OCI-LY7 (cell line): Measurements from ENCODE around the gene ARGLU1. TPM values are rescaled to one million over a fixed set of nuclear protein-coding genes. Genes with fewer than 3 reads are reported as not detected.

Experiments used
- BruUV-seq: library from RNA; stranded (reverse); fragments of 400-500 nt; replicated peaks from 2 replicates; lab custom pipeline; 2021; lab: Mats Ljungman, UMichigan
- CTCF ChIA-PET: fragments of 300-600 bp; sonication (Branson Sonifier 250); formaldehyde crosslinking; loops from one replicate; lab custom pipeline; 2022; ENCODE audit warnings: antibody characterized with exemption; ENCODE audit not compliant: unreplicated experiment; lab: Charles Lee
- POLR2A ChIA-PET: fragments of 300-600 bp; sonication (Branson Sonifier 250); formaldehyde crosslinking; loops from one replicate; lab custom pipeline; 2022; ENCODE audit warnings: antibody characterized with exemption; lab: Charles Lee
- DNase-seq: peaks from one replicate; pipeline ENCODE4 v3.0.0-alpha.2; 2015; ENCODE audit warnings: low spot score
- H2AFZ ChIP-seq: fragments of 200-600 bp; sonication (generic), shearing (Covaris generic); 2 replicates; pipeline ENCODE4 v1.6.1; 2014; ENCODE audit warnings: mild to moderate bottlenecking, antibody characterized with exemption, low read length, moderate library complexity
- H3K27ac ChIP-seq: fragments of 200-600 bp; sonication (generic); 2 replicates; pipeline ENCODE4 v1.5.1; 2014; ENCODE audit warnings: mixed run types, low read depth, mild to moderate bottlenecking, moderate library complexity, low read length, inconsistent platforms; ENCODE audit not compliant: poor library complexity, severe bottlenecking
- H3K36me3 ChIP-seq: fragments of 200-600 bp; sonication (generic); 2 replicates; pipeline ENCODE4 v1.6.1; 2014; ENCODE audit warnings: mild to moderate bottlenecking, antibody characterized with exemption, low read length, moderate library complexity, mixed read lengths; ENCODE audit not compliant: insufficient read depth
- H3K4me1 ChIP-seq: fragments of 200-600 bp; sonication (generic); 2 replicates; pipeline ENCODE4 v1.5.1; 2014; ENCODE audit warnings: mild to moderate bottlenecking, low read length; ENCODE audit not compliant: insufficient read depth, poor library complexity, severe bottlenecking
- H3K4me2 ChIP-seq: fragments of 200-600 bp; sonication (generic); 2 replicates; pipeline ENCODE4 v1.6.1; 2014; ENCODE audit warnings: mild to moderate bottlenecking, low read length
- H3K4me3 ChIP-seq: fragments of 200-600 bp; sonication (generic); 2 replicates; pipeline ENCODE4 v1.5.1; 2014; ENCODE audit warnings: mild to moderate bottlenecking, low read depth, low read length; ENCODE audit not compliant: poor library complexity, severe bottlenecking
- H3K79me2 ChIP-seq: fragments of 200-600 bp; sonication (generic); 2 replicates; pipeline ENCODE4 v1.6.1; 2016; ENCODE audit warnings: low read depth, mild to moderate bottlenecking, low read length, moderate library complexity, mixed read lengths; ENCODE audit not compliant: insufficient read depth
- H3K9me2 ChIP-seq: fragments of 200-600 bp; sonication (generic); 2 replicates; pipeline ENCODE4 v1.6.1; 2016; ENCODE audit warnings: mild to moderate bottlenecking, low read length, mixed read lengths; ENCODE audit not compliant: insufficient read depth
- H3K9me3 ChIP-seq: fragments of 200-600 bp; sonication (generic); 2 replicates; pipeline ENCODE4 v1.6.1; 2014; ENCODE audit warnings: mild to moderate bottlenecking, mixed run types, low read length, mixed read lengths
- H4K20me1 ChIP-seq: fragments of 200-600 bp; sonication (generic); 2 replicates; pipeline ENCODE4 v1.6.1; 2014; ENCODE audit warnings: mild to moderate bottlenecking, antibody characterized with exemption, low read length, moderate library complexity, mixed read lengths; ENCODE audit not compliant: insufficient read depth
- EZH2phosphoT487 ChIP-seq: fragments of 200-600 bp; sonication (generic); IDR thresholded peaks from 2 replicates; pipeline ENCODE4 v1.6.1; 2018; ENCODE audit warnings: low read depth, borderline replicate concordance, mild to moderate bottlenecking, mixed run types, antibody characterized with exemption, low read length, moderate library complexity, mixed read lengths
- intact Hi-C: fragments of 100-400 bp; cut with micrococcal nuclease; formaldehyde crosslinking; loops from one replicate; pipeline ENCODE4 v1.10.0; 2022; ENCODE audit not compliant: unreplicated experiment
- total RNA-seq, 2 experiments: library from RNA; depleted of rRNA in 1 of 2; stranded (reverse); fragments of >200 nt in 1 of 2; shearing (Covaris generic) in 1 of 2; gene quantifications; 2 replicates each; pipeline ENCODE4 v1.2.3, GENCODE V29; 2014 to 2022
- TF ChIP-seq, protein P1 (sequence below): fragments of 200-600 bp; sonication (generic); conservative IDR thresholded peaks from 2 replicates; pipeline ENCODE4 v1.5.1; 2014; ENCODE audit warnings: mild to moderate bottlenecking, antibody characterized with exemption, low read length, moderate library complexity, mixed read lengths

Gene ARGLU1
- total RNA-seq, 2 experiments from 2014 or later, result 71.6 to 71.9 TPM

DNA sequence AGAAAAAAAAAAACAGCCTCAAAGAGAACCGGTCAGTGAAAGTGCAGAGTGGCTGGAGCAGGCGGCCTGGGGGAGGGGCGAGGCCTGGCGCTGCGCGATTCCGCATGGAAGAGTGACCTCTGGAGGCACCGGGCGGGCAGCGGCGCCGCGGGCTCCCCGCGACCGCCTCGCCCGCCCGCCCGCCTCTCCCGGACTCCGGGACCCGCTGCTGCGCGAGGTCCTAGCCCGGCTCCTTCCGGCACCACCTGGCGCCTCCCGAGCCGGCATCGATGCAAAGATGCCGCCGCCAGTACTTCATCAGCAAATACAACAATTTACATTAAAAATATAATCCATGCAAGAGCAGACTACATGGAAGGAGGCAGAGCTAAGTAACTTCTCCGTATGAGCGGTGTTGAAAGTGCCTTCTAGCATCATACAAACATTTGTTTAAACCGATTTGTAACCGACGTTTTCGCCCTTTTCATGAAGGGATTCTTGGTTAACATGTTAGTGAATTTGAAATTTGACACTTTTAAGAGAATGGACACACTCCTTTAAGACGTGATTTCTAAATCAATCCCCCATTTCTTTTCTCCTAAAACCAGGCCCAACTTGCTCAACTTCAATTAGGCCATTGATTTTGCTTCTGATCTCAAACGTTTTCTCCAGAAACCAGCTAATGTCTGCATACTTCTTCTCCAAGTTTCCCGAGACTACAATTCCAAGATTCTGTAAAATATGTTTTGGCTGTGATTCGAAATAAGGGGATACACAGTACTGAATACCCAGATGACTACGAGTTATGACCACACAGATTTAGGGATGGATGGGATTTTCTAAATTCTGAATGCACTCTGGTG, 34.6 kb downstream of the ARGLU1 start:
- H3K9me3 ChIP-seq, result no peaks in the 10 kb centered on the region
- H3K79me2 ChIP-seq, result no peaks in the 10 kb centered on the region
- no peaks in the 10 kb centered on the region for H4K20me1 ChIP-seq
- H3K4me2 ChIP-seq, result no peak overlapping the region
- no peak overlapping the region for H2AFZ ChIP-seq
- ChIA-PET POLR2A (no interaction called here), CTCF (no interaction called here)
- no peak overlapping the region for H3K4me3 ChIP-seq
- intact Hi-C loops, result no loop called here
- H3K4me1 ChIP-seq, result no peaks in the 10 kb centered on the region
- H3K9me2 ChIP-seq, result no peaks in the 10 kb centered on the region
- TF ChIP-seq, protein P1, sequence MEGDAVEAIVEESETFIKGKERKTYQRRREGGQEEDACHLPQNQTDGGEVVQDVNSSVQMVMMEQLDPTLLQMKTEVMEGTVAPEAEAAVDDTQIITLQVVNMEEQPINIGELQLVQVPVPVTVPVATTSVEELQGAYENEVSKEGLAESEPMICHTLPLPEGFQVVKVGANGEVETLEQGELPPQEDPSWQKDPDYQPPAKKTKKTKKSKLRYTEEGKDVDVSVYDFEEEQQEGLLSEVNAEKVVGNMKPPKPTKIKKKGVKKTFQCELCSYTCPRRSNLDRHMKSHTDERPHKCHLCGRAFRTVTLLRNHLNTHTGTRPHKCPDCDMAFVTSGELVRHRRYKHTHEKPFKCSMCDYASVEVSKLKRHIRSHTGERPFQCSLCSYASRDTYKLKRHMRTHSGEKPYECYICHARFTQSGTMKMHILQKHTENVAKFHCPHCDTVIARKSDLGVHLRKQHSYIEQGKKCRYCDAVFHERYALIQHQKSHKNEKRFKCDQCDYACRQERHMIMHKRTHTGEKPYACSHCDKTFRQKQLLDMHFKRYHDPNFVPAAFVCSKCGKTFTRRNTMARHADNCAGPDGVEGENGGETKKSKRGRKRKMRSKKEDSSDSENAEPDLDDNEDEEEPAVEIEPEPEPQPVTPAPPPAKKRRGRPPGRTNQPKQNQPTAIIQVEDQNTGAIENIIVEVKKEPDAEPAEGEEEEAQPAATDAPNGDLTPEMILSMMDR, result no peak
- no peak for TF ChIP-seq EZH2phosphoT487
- no peak for DNase-seq
- no peaks in the 10 kb centered on the region for H3K36me3 ChIP-seq
- H3K27ac ChIP-seq, result no peak overlapping the region
- no TSS peak for BruUV-seq

DNA sequence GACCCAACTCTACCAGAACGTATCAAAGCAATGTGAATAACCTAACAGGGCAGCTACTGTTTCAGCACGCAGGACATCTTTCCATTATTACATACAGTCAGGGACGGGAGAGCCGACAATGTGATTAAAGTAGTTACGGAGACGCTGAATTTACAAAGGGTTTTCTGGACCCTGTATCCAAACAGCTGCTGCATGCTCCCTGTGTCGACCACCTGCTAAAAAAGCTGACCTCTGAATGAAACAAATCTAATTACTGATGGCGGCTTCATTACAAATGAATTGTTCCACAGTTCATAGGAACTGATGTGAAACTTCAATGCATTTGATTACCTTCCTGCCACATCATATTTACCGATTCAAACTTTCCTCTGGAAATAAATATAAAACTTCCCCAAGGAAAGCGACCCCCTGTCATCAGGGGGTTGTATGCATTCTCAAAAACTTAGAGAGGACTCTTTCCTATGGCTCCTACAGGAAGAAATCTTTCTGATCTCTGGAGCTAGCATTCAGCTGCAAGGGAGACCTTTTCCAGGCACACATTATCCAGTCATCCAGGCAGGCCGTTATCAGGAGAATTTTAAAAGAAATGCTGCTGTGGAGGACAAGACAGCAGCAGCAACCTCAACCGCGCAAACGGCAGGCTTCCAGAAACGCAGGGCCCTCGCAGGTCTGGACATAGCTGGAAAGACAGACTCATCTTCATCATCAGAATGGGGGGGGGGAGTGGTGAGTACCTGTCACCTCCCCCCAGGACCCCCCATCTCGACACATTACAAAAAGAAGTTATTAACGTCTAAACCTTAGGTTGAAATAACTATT, 35.6 kb downstream of the ARGLU1 start:
- no peak for DNase-seq
- ChIA-PET POLR2A (interaction anchor here (0.6 kb wide), 1 partner anchor 37 kb away, joined by 3 read pairs; no protein-coding TSS in a partner anchor), CTCF (no interaction called here)
- no peak overlapping the region for H3K27ac ChIP-seq
- no peaks in the 10 kb centered on the region for H4K20me1 ChIP-seq
- TF ChIP-seq, protein P1, result no peak
- no peak for TF ChIP-seq EZH2phosphoT487
- no TSS peak for BruUV-seq
- no peak overlapping the region for H2AFZ ChIP-seq
- H3K9me2 ChIP-seq, result no peaks in the 10 kb centered on the region
- H3K4me3 ChIP-seq, result no peak overlapping the region
- intact Hi-C loops, result no loop called here
- H3K9me3 ChIP-seq, result no peaks in the 10 kb centered on the region
- no peaks in the 10 kb centered on the region for H3K36me3 ChIP-seq
- H3K4me1 ChIP-seq, result no peaks in the 10 kb centered on the region
- no peaks in the 10 kb centered on the region for H3K79me2 ChIP-seq
- H3K4me2 ChIP-seq, result no peak overlapping the region
